GM18870 (cell line): ENCODE measurements around the gene KDM2B.

Experiments
- ATAC-seq: cut with Tn5 transposase; IDR thresholded peaks from one replicate; pipeline ENCODE4 v1.9.1; 2021; ENCODE audit warnings: moderate library complexity; ENCODE audit not compliant: unreplicated experiment

KDM2B gene

DNA sequence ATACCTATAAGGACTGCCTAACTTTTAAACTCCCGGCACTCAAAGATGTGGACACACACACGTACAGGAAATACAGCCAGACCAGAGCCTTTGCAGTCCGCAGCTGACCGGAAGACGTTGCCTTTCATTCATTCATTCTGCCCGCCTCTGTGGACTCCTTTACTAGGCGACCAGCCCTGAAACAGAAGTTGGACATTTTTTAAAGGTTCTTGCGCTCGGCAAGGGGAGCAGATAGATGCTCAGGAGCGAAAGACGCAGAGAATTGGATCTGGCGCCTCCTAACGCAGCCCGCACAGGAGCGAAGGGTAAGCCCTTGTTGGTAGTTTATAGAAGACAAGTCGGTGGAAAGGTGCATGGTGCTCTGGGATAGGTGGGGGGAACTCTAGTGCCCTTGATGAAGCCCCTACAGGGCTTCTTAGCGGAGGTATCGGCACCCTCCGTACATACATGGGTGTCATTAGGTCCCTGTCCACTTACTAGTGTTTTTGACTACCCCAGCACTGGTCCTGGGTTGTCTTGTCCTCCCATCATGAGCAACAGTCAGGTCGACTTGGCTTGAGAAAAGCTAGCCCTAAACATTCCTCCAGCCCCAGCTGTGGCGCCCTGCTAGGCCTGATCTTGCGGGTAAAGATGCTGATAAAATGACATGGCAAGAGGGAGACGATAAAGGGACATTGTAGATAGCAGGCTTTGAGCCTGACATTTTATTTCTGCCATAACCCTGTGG, at the start of gene KDM2B:
Gene KDM2B (minus strand): TSS at position 65 of the 727 bp plus-strand sequence. CDS start 112 bp downstream, outside the sequence.
- ATAC-seq: no peak

DNA sequence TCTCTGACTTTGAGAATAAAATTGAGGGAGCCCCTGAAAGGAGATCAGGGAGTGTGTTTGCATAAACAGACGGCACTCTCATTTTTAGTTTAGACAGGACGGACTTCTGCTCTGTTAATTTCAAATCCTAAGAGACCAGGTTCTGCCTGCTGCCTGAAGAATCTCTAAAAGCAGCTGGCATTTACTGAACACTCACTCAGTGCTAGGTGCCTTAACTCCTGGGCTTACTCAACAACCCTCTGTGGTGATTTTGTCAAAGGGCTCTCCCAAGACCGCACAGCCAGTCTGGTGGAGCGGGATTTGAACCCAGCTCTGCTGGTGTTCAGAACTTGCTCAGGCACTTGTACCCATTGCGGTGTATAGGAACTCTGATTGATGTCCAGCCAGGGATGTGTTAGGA, 47.7 kb upstream of the KDM2B start:
- ATAC-seq: no peak

DNA sequence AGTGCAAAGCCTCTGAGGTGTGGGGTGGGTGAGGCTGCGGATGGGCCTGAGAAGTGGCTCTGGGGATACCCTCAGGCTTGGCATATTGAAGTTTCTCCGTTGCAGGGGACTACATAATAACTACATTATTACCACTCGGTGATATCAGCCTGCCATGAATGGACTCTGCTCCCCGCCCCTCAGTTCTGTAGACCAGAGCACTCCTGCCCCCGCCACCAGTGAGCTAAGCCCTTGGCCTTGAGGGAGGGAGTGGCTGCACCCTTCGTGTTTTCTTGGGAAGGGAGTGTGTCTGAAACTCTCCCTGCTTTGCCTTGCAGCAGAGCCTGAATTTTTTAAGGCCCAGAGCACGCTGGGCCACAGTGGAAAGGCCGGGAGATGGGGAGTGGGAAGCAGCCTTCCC, 47.2 kb upstream of the KDM2B start:
- no peak for ATAC-seq

DNA sequence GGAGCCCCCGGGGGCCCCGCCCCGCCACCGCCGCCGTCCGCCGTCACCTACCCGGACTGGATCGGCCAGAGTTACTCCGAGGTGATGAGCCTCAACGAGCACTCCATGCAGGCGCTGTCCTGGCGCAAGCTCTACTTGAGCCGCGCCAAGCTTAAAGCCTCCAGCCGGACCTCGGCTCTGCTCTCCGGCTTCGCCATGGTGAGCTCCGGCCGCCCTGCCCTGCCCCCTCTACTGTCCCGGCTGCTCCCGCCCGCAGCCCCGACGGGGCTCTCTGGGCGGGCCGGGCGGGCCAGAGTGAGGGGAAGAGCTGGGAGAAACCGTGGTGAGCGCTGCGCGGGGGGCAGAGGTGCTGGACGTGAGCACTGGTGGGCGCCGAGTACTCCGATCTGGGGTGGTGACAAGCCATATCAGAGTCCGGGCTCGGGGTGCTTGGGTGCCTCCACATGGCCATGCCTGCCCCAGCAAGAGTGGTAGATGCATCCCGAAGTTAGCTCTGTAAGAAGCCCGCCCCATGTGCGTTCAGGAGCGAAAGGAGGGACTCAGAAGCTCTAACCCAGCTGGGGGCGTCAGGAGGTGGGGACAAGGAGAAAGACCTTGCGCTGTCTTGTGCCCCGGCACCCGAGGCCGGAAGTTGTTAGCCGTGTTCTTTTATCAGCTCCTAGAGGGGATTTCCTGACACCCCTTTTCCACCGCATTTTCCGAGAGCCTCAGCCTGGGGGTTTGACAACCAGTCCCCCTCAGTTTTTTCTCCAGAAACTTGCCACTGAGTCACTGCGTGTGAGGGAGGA, 46.2 kb upstream of the KDM2B start:
- peak; percentile 26 for ATAC-seq

DNA sequence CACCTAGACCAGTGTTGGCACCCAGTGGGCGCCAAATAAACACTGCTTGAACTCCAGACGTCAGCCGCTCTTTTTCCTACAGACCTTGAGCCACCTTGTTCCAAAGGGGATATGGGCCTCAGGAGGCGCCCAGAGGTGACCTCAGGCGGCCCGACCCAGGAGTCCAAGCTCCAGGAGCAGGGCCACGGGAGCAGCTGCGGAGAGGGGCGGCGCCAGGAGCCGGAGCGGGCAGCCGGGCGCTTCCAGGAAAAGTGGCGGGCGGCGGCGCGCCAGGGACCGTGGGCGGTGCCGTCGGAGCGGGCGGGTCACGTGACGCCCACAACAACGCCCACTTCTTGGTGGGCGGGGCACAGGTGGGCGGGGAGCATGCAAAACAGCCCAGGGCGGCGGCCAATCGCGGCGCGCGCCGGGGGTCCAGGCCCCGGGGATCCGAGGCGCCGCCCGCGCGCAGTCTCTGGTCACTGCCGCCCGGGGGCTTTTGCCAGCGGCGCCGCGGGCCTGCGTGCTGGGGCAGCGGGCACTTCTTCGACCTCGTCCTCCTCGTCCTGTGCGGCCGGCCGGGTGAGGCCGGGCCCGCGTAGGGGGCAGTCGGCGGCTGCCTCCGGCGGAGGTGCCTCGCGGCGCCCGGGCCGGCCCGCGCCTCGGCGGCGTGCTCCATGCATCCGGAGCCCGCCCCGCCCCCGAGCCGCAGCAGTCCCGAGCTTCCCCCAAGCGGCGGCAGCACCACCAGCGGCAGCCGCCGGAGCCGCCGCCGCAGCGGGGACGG, 45.4 kb upstream of the KDM2B start, which contains the start of gene ORAI1:
Gene ORAI1 (plus strand): TSS at position 444 of the 766 bp plus-strand sequence.
- peak; percentile 45 for ATAC-seq

DNA sequence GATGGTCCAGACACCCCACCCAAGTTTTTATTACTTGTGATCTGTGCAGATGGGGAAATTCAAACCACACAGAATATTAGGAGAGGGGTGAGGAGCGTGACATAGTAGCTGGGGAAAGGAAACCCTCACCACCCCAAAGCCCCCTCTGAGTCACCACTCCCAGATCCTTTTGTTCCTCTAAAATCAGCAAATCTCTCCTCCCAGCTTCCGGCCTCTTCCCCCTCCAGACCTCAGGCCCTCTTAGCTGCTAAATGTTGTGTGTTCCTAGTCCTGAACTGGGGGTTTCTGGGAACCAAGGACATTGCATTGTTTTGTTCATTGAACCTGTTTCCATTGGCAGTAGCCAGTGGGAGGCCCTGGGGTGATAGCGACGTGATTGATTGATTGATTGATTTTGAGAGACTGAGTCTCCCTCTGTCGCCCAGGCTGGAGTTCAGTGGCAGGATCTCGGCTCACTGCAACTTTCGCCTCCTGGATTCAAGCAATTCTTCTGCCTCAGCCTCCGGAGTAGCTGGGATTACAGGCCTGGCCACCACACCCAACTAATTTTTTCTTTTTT, 39.6 kb upstream of the KDM2B start:
- ATAC-seq: no peak

DNA sequence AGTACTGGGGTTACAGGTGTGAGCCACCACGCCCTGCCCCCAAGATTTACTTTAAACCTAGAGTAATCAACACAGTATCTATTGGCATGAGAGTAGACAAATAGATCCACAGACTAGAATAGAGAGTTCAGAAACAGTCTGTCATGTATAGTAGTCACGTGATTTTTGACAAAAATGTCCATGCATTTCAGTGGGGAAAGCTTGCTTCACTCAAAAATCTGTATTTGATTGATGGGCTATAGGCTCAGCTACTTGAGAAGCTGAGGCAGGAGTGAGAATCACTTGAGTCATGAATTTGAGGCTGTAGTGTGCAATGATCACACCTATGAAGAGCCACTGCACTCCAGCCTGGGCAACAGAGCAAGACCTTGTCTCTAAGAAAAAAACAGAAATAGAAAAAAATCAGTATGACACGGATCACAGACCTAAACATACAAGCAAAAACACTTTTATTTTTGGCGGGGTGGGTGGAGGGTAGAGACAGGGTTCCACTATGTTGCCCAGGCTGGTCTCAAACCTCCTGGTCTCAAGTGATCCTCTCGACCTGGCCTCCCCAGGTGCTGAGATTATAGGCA, 37.9 kb upstream of the KDM2B start:
- no peak for ATAC-seq

DNA sequence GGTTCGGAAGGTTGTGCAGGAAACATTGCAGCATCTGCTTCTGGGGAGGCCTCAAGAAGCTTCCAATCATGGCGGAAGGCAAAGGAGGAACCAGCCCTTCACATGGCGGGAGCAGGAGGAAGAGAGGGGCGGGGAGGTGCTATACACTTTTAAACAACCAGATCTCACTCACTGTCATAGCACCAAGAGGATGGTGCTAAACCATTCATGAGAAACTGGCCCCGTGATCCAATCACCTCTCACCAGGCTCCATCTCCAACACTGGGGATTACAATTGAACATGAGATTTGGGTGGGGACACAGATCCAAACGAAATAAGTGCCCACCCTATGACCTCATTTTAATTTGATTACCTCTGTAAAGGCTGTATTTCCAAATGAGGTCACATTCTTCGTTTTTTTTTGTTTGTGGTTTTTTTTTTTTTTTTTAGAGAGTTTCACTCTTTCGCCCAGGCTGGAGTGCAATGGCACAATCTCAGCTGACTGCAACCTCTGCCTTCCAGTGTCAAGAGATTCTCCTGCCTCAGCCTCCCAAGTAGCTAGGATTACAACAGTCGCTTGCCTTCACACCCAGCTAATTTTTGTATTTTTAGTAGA, 34.1 kb upstream of the KDM2B start:
- ATAC-seq: no peak

DNA sequence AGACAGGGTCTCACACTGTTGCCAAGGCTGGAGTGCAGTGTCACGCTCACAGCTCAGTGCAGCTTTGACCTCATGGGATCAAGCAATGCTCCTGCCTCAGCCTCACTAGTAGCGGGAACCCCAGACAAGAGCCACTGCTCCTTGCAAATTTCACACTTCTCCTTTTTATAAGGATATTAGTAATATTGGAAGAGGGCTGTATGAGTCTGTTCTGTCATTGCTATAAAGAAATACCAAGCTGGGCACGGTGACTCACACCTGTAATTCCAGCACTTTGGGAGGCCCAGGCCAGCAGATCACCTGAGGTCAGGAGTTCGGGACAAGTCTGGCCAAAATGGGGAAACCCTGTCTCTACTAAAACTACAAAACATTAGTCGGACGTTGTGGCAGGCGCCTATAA, 32.6 kb upstream of the KDM2B start:
- no peak for ATAC-seq

DNA sequence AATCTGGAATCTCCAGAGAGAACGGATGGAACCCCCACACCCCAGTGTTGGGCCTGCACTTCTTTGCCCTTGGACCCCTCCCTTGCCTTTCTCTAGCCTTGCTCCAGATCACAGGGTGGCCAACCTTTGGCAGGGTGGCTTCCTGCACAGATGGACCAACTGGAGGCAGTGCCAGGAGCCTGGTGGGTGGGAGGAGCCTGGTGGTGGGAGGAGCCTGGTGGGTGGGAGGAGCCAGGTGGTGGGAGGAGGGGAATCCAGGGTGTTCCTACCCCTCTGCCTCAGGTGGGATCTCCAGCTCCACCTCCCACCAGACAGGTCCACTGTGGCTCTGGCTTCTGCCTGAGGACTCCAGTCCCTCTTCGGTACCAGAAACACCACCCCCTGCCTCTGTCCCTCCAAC, 30.5 kb upstream of the KDM2B start:
- no peak for ATAC-seq

DNA sequence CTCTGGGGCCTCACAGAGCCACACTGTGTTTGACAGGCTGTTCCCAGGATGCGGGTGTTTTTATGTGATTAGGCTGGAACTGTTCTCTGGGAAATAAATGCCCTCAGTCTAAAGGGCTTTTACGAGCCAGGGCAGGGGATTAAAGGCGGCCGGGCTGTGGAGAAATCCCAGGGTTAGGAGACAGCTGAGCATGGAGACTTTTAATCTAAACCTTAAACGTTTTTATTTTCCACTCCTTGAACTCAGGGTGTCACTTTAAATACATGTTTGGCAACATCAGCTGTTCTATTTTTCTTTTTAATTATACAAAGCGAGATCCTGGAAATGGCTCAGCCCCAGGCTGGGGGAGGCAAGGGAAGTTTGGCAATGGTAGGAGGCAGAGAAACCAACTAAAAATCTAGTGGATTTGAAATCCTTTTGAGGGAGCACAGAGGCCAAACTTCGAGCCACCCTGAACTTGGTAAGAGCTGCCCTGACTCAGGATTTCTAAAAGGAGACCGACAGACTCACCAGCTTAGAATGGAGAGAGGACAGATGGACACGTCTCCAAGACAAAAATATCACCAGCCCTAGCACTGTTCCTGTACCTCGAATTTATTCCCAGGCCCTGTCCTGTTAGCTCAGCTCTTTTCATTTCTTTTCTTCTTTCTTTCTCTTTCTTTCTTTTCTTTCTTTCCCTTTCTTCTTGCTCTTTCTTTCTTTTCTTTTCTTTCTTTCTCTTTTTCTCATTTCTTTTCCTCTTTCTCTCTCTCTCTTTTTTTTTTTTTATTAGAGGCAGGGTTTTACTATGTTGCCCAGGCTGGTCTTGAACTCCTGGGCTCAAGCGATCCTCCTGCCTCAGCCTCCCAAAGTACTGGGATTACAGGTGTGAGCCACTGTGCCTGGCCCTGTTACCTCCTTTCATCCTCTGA, 29.7 kb upstream of the KDM2B start:
- no peak for ATAC-seq

DNA sequence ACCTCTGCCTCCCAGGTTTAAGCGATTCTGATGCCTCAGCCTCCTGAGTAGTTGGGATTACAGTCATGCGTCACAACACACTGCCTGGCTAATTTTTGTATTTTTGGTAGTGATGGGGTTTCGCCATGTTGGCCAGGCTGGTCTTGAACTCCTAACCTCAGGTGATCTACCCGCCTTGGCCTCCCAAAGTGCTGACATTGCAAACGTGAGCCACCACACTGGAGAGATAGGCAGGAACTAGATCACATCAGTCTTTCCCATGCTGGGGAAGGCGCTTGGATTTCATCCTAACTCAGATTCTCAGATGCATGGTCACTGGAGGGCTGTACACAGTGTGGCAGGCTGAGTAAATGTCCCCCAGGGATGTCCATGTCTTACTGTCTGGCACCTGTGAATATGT, 27.5 kb upstream of the KDM2B start:
- ATAC-seq: no peak

DNA sequence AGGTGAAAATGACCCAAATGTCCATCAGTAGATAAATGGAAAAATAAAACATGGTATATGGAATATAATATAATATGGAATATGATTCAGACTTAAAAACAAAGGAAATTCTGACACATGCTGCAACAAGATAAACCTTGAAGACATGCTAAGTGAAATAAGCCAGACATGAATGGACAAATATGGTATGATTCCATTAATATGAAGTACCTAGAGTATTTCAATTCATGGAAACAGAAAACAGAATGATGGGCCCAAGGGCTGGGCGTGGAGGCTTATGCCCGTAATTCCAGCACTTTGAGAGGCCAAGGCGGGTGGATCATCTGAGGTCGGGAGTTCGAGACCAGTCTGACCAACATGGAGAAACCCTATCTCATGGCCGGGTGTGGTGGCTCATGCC, 22.8 kb upstream of the KDM2B start:
- ATAC-seq: no peak

DNA sequence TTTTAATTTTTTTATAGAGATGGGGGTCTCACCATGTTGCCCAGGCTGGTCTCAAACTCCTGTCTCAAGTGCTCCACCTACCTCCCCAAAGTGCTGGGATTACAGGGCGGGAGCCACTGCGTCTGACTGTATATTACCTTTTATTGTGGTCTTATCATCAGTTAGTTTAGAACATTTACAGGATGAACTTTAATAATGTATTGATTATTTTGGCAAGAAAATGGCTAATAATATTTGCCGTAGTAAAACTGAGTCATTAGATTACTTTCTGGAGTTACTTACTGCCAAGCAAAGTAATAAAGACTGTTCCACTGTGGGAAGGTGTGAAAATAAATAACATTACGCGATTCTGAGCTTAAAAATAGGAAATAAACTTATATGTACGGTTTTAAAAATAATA, 21.9 kb upstream of the KDM2B start:
- no peak for ATAC-seq

DNA sequence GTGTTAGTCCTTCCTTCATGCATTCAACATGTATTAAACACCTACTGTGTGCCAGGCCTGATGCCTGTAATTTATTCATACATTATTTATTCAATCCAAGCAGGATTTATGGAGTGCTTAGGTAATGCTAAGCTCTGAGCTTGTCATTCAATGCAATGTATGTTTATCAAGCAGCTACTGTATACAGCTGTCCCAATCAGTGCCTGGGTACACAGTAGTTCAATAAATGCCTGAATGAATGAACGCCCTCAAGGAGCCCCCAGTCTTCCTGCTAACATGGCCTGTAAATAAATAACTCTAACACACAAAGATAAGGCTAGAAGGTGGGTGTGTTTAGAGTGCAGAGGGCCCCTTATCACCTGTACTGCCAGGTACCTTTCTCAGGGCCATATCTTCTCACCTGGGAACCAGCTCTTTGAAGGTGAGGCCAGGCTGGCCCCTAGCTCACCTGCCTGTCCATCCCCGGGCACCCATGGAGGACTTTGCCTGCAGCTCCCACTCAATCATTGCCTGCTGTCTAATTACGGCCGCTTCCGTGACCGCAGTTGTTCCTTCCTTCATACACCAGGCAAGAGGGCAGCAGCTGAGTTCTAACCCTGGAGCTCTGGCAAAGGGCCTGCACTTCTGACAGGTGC, 20.0 kb upstream of the KDM2B start:
- ATAC-seq: no peak

DNA sequence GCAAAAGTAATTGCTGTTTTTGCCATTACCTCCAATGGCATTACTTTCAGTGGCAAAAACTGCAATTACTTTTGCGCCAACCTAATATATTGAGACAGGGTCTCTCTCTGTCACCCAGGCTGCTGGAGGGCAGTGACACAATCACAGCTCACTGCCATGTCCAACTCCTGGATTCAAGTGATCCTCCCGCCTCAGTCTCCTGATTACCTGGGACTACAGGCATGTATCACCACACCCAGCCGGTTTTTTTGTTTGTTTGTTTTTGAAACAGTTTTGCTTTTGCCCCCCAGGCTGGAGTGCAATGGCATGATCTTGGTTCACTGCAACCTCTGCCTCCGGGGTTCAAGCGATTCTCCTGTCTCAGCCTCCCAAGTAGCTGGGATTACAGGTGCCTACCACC, 15.7 kb upstream of the KDM2B start:
- ATAC-seq: no peak

DNA sequence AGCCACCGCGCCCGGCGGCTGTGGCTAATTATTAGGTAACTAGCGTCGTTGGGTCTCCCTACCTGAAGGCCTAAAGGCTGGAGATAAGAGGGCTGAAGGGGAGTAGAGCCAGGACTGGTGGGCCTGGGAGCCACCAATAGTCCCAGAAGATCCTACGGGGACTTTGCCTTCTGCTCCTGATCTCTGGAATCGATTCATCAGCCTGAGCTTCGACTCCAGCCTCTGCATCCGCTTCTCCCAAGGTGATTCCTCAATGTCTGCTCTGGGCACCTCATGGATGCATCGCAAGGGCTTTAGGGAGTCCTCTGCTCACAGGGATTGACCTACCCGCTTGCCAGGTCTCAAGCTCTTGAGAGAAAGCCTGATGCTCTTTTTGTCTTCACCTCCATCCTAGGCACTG, 14.7 kb upstream of the KDM2B start:
- ATAC-seq: no peak

DNA sequence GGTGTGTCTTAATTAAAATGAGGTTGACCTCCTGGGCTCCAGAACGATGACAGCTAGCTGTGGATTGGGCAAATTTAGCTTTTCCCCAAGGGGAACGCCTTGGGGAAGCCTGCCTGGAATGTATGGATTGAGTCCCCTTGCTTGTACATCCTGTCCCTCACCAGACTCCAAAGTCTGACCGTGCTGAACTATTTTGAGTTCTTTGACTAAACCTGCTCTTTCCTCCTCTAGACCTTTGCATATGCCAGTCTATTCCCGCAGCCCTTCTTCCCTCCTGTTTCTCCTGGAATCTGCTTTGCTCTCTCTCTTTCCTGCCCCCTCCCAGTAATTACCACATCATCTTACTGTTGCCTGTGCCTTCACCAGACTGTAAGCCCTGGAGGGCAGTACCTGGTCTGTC, 11.5 kb upstream of the KDM2B start:
- no peak for ATAC-seq
